Keratinocyte (primary cell): ENCODE data around the gene TARBP2. TPM values are rescaled to one million over a fixed set of nuclear protein-coding genes. Genes with fewer than 3 reads are reported as not detected.

Source experiments
- DNase-seq: peaks from one replicate; pipeline ENCODE4 v3.0.0-alpha.2; 2011; ENCODE audit warnings: low read depth, missing footprints, low spot score
- FAIRE-seq: peaks from 2 replicates; lab custom pipeline; 2011; peaks lifted over from hg19 to GRCh38; lab: Jason Lieb, UNC
- H2AFZ ChIP-seq: 2 replicates; pipeline ENCODE4 v1.6.0; 2012; ENCODE audit warnings: low read length, control low read depth, inconsistent platforms; ENCODE audit not compliant: control insufficient read depth
- H3K27ac ChIP-seq: 2 replicates; pipeline ENCODE4 v1.5.1; 2011; ENCODE audit warnings: low read length; ENCODE audit not compliant: control insufficient read depth, insufficient read depth
- H3K27me3 ChIP-seq: 3 replicates; pipeline ENCODE4 v1.6.0; 2011; ENCODE audit warnings: low read length; ENCODE audit not compliant: control insufficient read depth, insufficient read depth; ENCODE audit errors: extremely low read depth
- H3K36me3 ChIP-seq, 2 experiments: 2 replicates in 1 of 2; 3 replicates in 1 of 2; pipeline ENCODE4 v1.5.1; 2011; ENCODE audit warnings: low read length in 2 of 2, mild to moderate bottlenecking in 1 of 2; ENCODE audit not compliant: control insufficient read depth in 2 of 2, insufficient read depth in 2 of 2; ENCODE audit errors: extremely low read depth in 1 of 2
- H3K4me1 ChIP-seq: 3 replicates; pipeline ENCODE4 v1.5.1; 2011; ENCODE audit warnings: low read length; ENCODE audit not compliant: control insufficient read depth, insufficient read depth; ENCODE audit errors: extremely low read depth
- H3K4me2 ChIP-seq: 3 replicates; pipeline ENCODE4 v1.6.0; 2011; ENCODE audit warnings: low read depth, low read length; ENCODE audit not compliant: control insufficient read depth, insufficient read depth; ENCODE audit errors: extremely low read depth
- H3K4me3 ChIP-seq, 3 experiments: fragments of 200-600 bp in 1 of 3; sonication (generic) in 1 of 3; 2 replicates in 2 of 3; 3 replicates in 1 of 3; pipeline ENCODE4 v1.5.1; 2011 to 2016; ENCODE audit warnings: low read length in 3 of 3, mild to moderate bottlenecking in 3 of 3, control low read depth in 2 of 3, inconsistent platforms in 1 of 3, low read depth in 1 of 3, mixed read lengths in 1 of 3, mixed run types in 1 of 3, moderate library complexity in 1 of 3; ENCODE audit not compliant: control insufficient read depth in 2 of 3, insufficient read depth in 2 of 3; ENCODE audit errors: extremely low read depth in 1 of 3
- H3K79me2 ChIP-seq: 2 replicates; pipeline ENCODE4 v1.6.0; 2012; ENCODE audit warnings: low read length; ENCODE audit not compliant: control insufficient read depth, insufficient read depth
- H3K9ac ChIP-seq: 3 replicates; pipeline ENCODE4 v1.6.0; 2011; ENCODE audit warnings: low read length; ENCODE audit not compliant: control insufficient read depth, insufficient read depth; ENCODE audit errors: extremely low read depth
- H3K9me1 ChIP-seq: 3 replicates; pipeline ENCODE4 v1.6.0; 2011; ENCODE audit warnings: low read length; ENCODE audit not compliant: control insufficient read depth, insufficient read depth; ENCODE audit errors: extremely low read depth
- H3K9me3 ChIP-seq: 2 replicates; pipeline ENCODE4 v1.5.1; 2012; ENCODE audit warnings: low read depth, low read length; ENCODE audit not compliant: control insufficient read depth
- H4K20me1 ChIP-seq: 3 replicates; pipeline ENCODE4 v1.6.0; 2011; ENCODE audit warnings: low read length; ENCODE audit not compliant: control insufficient read depth, insufficient read depth; ENCODE audit errors: extremely low read depth
- EZH2 ChIP-seq: IDR thresholded peaks from one replicate; pipeline ENCODE4 v1.6.1; 2012; ENCODE audit warnings: inconsistent platforms, mild to moderate bottlenecking, low read length, moderate library complexity
- dilution Hi-C: fragments of 300-500 bp; cut with MboI; formaldehyde crosslinking; loops from one replicate; pipeline ENCODE4 v1.7.0; 2020; ENCODE audit warnings: low sequenced_read_pairs; ENCODE audit not compliant: extremely low pct_ligation_motif_present
- polyA plus RNA-seq, 5 experiments: library from polyadenylated mRNA; depleted of rRNA in 3 of 5; stranded (reverse) in 3 of 5; stranded (forward) in 1 of 5; unstranded in 1 of 5; fragments of >200 nt; gene quantifications; 1 replicate in 1 of 5; 2 replicates in 3 of 5; 3 replicates in 1 of 5; pipeline versions ENCODE4 v1.2.1 to v1.2.3, GENCODE V29; 2011 to 2012; ENCODE audit warnings: missing spikeins in 2 of 5, low read depth in 1 of 5, low replicate concordance in 1 of 5
- TF ChIP-seq, protein P1 (sequence below), 3 experiments: IDR thresholded peaks in 1 of 3; conservative IDR thresholded peaks in 1 of 3; optimal IDR thresholded peaks in 1 of 3; 2 replicates in 2 of 3; 3 replicates in 1 of 3; pipeline versions ENCODE3 to v1.5.1; 2011; ENCODE audit warnings: low read length in 3 of 3, mild to moderate bottlenecking in 3 of 3, moderate library complexity in 2 of 3, control low read depth in 1 of 3, inconsistent platforms in 1 of 3; ENCODE audit not compliant: insufficient read depth in 2 of 3; ENCODE audit errors: extremely low read depth in 1 of 3

The TARBP2 gene
- polyA plus RNA-seq, 1 donor (not counting 4 experiments of a cell fraction or from before 2014, with no cell fraction given), result 21.0 TPM

DNA sequence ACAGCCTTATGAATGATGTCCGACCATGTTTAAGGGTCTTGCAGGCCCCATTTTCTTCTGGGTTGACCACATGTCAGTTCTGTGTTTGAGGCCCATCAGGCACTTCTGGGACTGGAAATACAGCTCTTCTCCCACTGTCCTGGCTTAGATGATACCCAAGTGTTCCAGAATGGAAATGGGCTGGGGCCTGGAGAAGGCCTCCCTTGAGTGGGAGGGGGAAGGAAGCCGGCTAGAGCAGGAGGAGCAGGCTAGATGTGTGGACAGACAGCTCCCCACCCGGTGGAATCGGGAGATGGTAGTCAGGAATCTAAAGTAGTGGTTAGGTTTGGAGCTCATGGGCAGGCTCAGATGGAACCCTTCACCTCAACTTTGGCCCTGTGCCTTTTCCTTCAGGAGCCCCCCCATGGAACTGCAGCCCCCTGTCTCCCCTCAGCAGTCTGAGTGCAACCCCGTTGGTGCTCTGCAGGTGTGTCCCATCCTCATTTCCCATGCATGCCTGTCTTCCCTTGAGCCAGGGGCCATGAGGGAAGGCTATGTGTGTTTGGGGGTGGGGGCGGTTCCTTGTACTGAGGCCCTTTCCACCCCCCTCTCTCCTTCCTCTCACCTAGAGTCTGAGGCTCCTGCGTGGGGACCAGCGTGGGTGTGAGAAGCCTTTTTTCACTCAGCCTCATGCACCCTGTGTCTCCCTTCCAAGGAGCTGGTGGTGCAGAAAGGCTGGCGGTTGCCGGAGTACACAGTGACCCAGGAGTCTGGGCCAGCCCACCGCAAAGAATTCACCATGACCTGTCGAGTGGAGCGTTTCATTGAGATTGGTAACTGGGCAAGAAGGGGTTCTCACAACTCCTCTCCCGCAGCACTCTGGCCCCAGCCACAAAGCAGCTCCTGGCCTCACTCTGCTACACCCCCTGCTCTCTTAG, 3.2 kb downstream of the TARBP2 start:
- no peak for DNase-seq
- Histone ChIP-seq H3K4me1 (peaks cover 18% of the 10 kb centered on the region), H3K9ac (no peak overlapping the region)

DNA sequence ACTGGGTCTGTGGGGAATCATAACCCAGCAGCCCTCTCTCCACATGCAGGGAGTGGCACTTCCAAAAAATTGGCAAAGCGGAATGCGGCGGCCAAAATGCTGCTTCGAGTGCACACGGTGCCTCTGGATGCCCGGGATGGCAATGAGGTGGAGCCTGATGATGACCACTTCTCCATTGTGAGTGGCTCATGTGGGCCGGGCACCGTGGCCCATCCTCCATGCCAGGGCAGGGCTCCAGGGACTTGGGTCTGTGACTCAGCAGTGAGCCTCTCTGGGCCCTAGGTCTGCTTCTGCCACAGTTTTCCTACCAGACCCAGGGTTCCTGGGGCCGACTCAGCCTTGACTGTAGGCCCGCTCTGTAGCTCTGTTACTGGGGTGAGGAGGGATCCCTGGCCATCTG, 4.0 kb downstream of the TARBP2 start:
- dilution Hi-C loops, result no loop called here
- Histone ChIP-seq H3K9ac (no peak overlapping the region), H3K27ac (no peak overlapping the region), H3K4me1 (peaks cover 13% of the 10 kb centered on the region), H3K36me3 (peaks cover 23 to 24% of the 10 kb centered on the region in 2 experiments), H4K20me1 (no peaks in the 10 kb centered on the region), H3K27me3 (no peaks in the 10 kb centered on the region), H3K79me2 (peaks cover 11% of the 10 kb centered on the region), H3K9me1 (no peaks in the 10 kb centered on the region), H3K4me2 (no peak overlapping the region), H2AFZ (no peak overlapping the region), H3K9me3 (no peaks in the 10 kb centered on the region), H3K4me3 (no peak overlapping the region)
- no peak for TF ChIP-seq EZH2
- TF ChIP-seq, protein P1, sequence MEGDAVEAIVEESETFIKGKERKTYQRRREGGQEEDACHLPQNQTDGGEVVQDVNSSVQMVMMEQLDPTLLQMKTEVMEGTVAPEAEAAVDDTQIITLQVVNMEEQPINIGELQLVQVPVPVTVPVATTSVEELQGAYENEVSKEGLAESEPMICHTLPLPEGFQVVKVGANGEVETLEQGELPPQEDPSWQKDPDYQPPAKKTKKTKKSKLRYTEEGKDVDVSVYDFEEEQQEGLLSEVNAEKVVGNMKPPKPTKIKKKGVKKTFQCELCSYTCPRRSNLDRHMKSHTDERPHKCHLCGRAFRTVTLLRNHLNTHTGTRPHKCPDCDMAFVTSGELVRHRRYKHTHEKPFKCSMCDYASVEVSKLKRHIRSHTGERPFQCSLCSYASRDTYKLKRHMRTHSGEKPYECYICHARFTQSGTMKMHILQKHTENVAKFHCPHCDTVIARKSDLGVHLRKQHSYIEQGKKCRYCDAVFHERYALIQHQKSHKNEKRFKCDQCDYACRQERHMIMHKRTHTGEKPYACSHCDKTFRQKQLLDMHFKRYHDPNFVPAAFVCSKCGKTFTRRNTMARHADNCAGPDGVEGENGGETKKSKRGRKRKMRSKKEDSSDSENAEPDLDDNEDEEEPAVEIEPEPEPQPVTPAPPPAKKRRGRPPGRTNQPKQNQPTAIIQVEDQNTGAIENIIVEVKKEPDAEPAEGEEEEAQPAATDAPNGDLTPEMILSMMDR (optimal IDR thresholded peaks at IDR 0.05 in 1 of 3, IDR thresholded peaks at IDR 0.05 in 1 of 3, conservative IDR thresholded peaks at IDR 0.05 in 1 of 3; ENCODE audit: extremely low read depth in 1 of 3, insufficient read depth in 2 of 3, low read length in 3 of 3), result no peak
- FAIRE-seq (no peak), DNase-seq (no peak)

More for the DNA sequence above, 3.2 kb downstream of the TARBP2 start:
- H3K4me2 ChIP-seq, result no peak overlapping the region
- H2AFZ ChIP-seq, result no peak overlapping the region
- H3K27ac ChIP-seq, result no peak overlapping the region
- dilution Hi-C loops, result no loop called here
- H3K79me2 ChIP-seq, result peaks cover 11% of the 10 kb centered on the region
- TF ChIP-seq, protein P1 (optimal IDR thresholded peaks at IDR 0.05 in 1 of 3, IDR thresholded peaks at IDR 0.05 in 1 of 3, conservative IDR thresholded peaks at IDR 0.05 in 1 of 3; ENCODE audit: extremely low read depth in 1 of 3, insufficient read depth in 2 of 3, low read length in 3 of 3), result no peak
- TF ChIP-seq EZH2, result no peak
- no peak for FAIRE-seq
- H3K9me3 ChIP-seq, result no peaks in the 10 kb centered on the region
- peaks cover 23 to 24% of the 10 kb centered on the region in 2 experiments for H3K36me3 ChIP-seq
- H3K9me1 ChIP-seq, result no peaks in the 10 kb centered on the region
- H4K20me1 ChIP-seq, result no peaks in the 10 kb centered on the region
- H3K27me3 ChIP-seq, result no peaks in the 10 kb centered on the region
- no peak overlapping the region for H3K4me3 ChIP-seq
